Trophoblast cell (in vitro differentiated cells and primary cell): Measurements from ENCODE around the gene SLC6A12.

Source experiments
- DNase-seq, 2 donors: peaks; one replicate each; pipeline ENCODE4 v3.0.0-alpha.2; 2016
- H2AFZ ChIP-seq: 2 replicates; pipeline ENCODE4 v1.6.1; 2013; ENCODE audit warnings: low read length, moderate library complexity, mild to moderate bottlenecking; ENCODE audit not compliant: insufficient read depth, poor library complexity
- H2AK5ac ChIP-seq: 2 replicates; pipeline ENCODE4 v1.6.1; 2013; ENCODE audit warnings: mild to moderate bottlenecking, low read length
- H2BK120ac ChIP-seq: 2 replicates; pipeline ENCODE4 v1.6.1; 2013; ENCODE audit warnings: low read length, mild to moderate bottlenecking, moderate library complexity; ENCODE audit not compliant: insufficient read depth, poor library complexity
- H2BK12ac ChIP-seq: 2 replicates; pipeline ENCODE4 v1.6.1; 2013; ENCODE audit warnings: mild to moderate bottlenecking, low read length, moderate library complexity
- H2BK5ac ChIP-seq: 2 replicates; pipeline ENCODE4 v1.6.1; 2013; ENCODE audit warnings: low read length, low read depth, moderate library complexity, mild to moderate bottlenecking; ENCODE audit not compliant: poor library complexity
- H3K14ac ChIP-seq: 2 replicates; pipeline ENCODE4 v1.6.1; 2013; ENCODE audit warnings: mild to moderate bottlenecking, low read length
- H3K18ac ChIP-seq: 2 replicates; pipeline ENCODE4 v1.6.1; 2013; ENCODE audit warnings: mild to moderate bottlenecking, low read length
- H3K23ac ChIP-seq: 2 replicates; pipeline ENCODE4 v1.6.1; 2013; ENCODE audit warnings: low read length
- H3K27ac ChIP-seq: 2 replicates; pipeline ENCODE4 v1.5.1; 2013; ENCODE audit warnings: low read depth, mild to moderate bottlenecking, inconsistent platforms, low read length, moderate library complexity
- H3K27me3 ChIP-seq: 2 replicates; pipeline ENCODE4 v1.6.1; 2013; ENCODE audit warnings: inconsistent platforms, mild to moderate bottlenecking, low read length, moderate library complexity; ENCODE audit not compliant: insufficient read depth
- H3K36me3 ChIP-seq, 2 experiments: 1 replicate in 1 of 2; 2 replicates in 1 of 2; pipeline ENCODE4 v1.6.1; 2013; ENCODE audit warnings: low read length in 2 of 2, mild to moderate bottlenecking in 2 of 2, moderate library complexity in 1 of 2; ENCODE audit not compliant: insufficient read depth in 2 of 2, control insufficient read depth in 1 of 2
- H3K4ac ChIP-seq: 2 replicates; pipeline ENCODE4 v1.6.1; 2013; ENCODE audit warnings: low read depth, mild to moderate bottlenecking, low read length, moderate library complexity
- H3K4me1 ChIP-seq, 2 experiments: 1 replicate in 1 of 2; 2 replicates in 1 of 2; pipeline ENCODE4 v1.6.1; 2013; ENCODE audit warnings: low read length in 2 of 2, mild to moderate bottlenecking in 2 of 2, moderate library complexity in 1 of 2; ENCODE audit not compliant: insufficient read depth in 2 of 2, control insufficient read depth in 1 of 2
- H3K4me2 ChIP-seq: 2 replicates; pipeline ENCODE4 v1.6.1; 2013; ENCODE audit warnings: inconsistent platforms, mild to moderate bottlenecking, low read length, moderate library complexity
- H3K4me3 ChIP-seq: 2 replicates; pipeline ENCODE4 v1.5.1; 2013; ENCODE audit warnings: mild to moderate bottlenecking, low read depth, low read length, inconsistent platforms
- H3K79me1 ChIP-seq: one replicate; pipeline ENCODE4 v1.6.1; 2013; ENCODE audit warnings: low read length
- H3K79me2 ChIP-seq: 2 replicates; pipeline ENCODE4 v1.6.1; 2013; ENCODE audit warnings: low read length, mild to moderate bottlenecking; ENCODE audit not compliant: control insufficient read depth, insufficient read depth, poor library complexity
- H3K9ac ChIP-seq: 2 replicates; pipeline ENCODE4 v1.6.1; 2013; ENCODE audit warnings: mild to moderate bottlenecking, low read length
- H3K9me3 ChIP-seq: 2 replicates; pipeline ENCODE4 v1.6.1; 2013; ENCODE audit warnings: low read depth, mild to moderate bottlenecking, control low read depth, inconsistent platforms, low read length; ENCODE audit not compliant: insufficient read depth
- H4K12ac ChIP-seq: 2 replicates; pipeline ENCODE4 v1.6.1; 2013; ENCODE audit warnings: low read depth, mild to moderate bottlenecking, low read length, moderate library complexity
- H4K8ac ChIP-seq: 2 replicates; pipeline ENCODE4 v1.6.1; 2013; ENCODE audit warnings: low read depth, mild to moderate bottlenecking, low read length, moderate library complexity
- H4K91ac ChIP-seq: one replicate; pipeline ENCODE4 v1.6.1; 2013; ENCODE audit warnings: low read depth, mild to moderate bottlenecking, low read length, moderate library complexity
- WGBS: extraction: QIAGEN DNeasy Blood & Tissue Kit; methylation state at CpG from one replicate; pipeline ENCODE4 v1.1.7; 2013; ENCODE audit warnings: missing lambda C conversion rate; ENCODE audit not compliant: insufficient read length, insufficient coverage; ENCODE audit errors: extremely low coverage; 5-methylcytosine and 5-hydroxymethylcytosine counted together

Gene SLC6A12

GRCh38 chr12:153080-153746, 60.7 kb downstream of the SLC6A12 start:
- Histone ChIP-seq H3K27ac (no peak overlapping the region), H3K79me2 (no peaks in the 10 kb centered on the region), H3K9me3 (no peaks in the 10 kb centered on the region)

GRCh38 chr12:152440-152839, 61.5 kb downstream of the SLC6A12 start:
- H3K4me1 ChIP-seq = no peaks in the 10 kb centered on the region
- DNase-seq = peak in 1 of 2 donors; percentile 1
- H3K9ac ChIP-seq = no peak overlapping the region
- no peak overlapping the region for H3K4me3 ChIP-seq
- no peak overlapping the region for H3K18ac ChIP-seq
- H3K79me1 ChIP-seq = no peaks in the 10 kb centered on the region
- H3K36me3 ChIP-seq = no peaks in the 10 kb centered on the region
- H4K8ac ChIP-seq = no peak overlapping the region
- H2AFZ ChIP-seq = no peak overlapping the region
- no peaks in the 10 kb centered on the region for H3K9me3 ChIP-seq
- no peaks in the 10 kb centered on the region for H3K79me2 ChIP-seq
- H3K23ac ChIP-seq = no peak overlapping the region
- H3K27me3 ChIP-seq = no peaks in the 10 kb centered on the region
- no peak overlapping the region for H2BK5ac ChIP-seq
- H3K4ac ChIP-seq = no peak overlapping the region
- no peak overlapping the region for H4K12ac ChIP-seq
- no peak overlapping the region for H2BK120ac ChIP-seq
- H4K91ac ChIP-seq = no peak overlapping the region
- no peak overlapping the region for H2BK12ac ChIP-seq
- no peak overlapping the region for H3K14ac ChIP-seq
- no CpG with 5 or more reads among the region's 3 CpGs for WGBS
- no peak overlapping the region for H3K4me2 ChIP-seq
- H2AK5ac ChIP-seq = no peak overlapping the region
- H3K27ac ChIP-seq = no peak overlapping the region

More at GRCh38 chr12:153080-153746, 60.7 kb downstream of the SLC6A12 start:
- Histone ChIP-seq H3K79me1 (no peaks in the 10 kb centered on the region), H4K12ac (no peak overlapping the region), H2AFZ (no peak overlapping the region), H3K4me3 (no peak overlapping the region), H4K8ac (no peak overlapping the region), H2BK5ac (no peak overlapping the region), H3K18ac (no peak overlapping the region), H3K4me2 (no peak overlapping the region), H3K9ac (no peak overlapping the region), H3K23ac (no peak overlapping the region), H3K4me1 (no peaks in the 10 kb centered on the region), H3K14ac (no peak overlapping the region), H3K36me3 (no peaks in the 10 kb centered on the region), H3K4ac (no peak overlapping the region), H3K27me3 (no peaks in the 10 kb centered on the region), H2BK12ac (no peak overlapping the region), H2AK5ac (no peak overlapping the region), H4K91ac (no peak overlapping the region), H2BK120ac (no peak overlapping the region)
- DNase-seq = peak; percentile 24 to 50
- no CpG with 5 or more reads among the region's 11 CpGs for WGBS

- Histone ChIP-seq H2BK120ac (no peak overlapping the region), H4K8ac (no peak overlapping the region), H3K27ac (no peak overlapping the region), H2BK12ac (no peak overlapping the region), H3K18ac (no peak overlapping the region), H3K9ac (no peak overlapping the region), H3K14ac (no peak overlapping the region), H3K79me2 (no peaks in the 10 kb centered on the region), H4K91ac (no peak overlapping the region), H3K79me1 (no peaks in the 10 kb centered on the region), H2BK5ac (no peak overlapping the region), H3K27me3 (no peaks in the 10 kb centered on the region), H3K4me2 (no peak overlapping the region), H3K36me3 (no peaks in the 10 kb centered on the region), H3K4ac (no peak overlapping the region), H2AFZ (no peak overlapping the region), H4K12ac (no peak overlapping the region), H3K4me3 (no peak overlapping the region), H2AK5ac (no peak overlapping the region), H3K9me3 (no peaks in the 10 kb centered on the region), H3K23ac (no peak overlapping the region), H3K4me1 (no peaks in the 10 kb centered on the region)
- DNase-seq = no peak
- no CpG with 5 or more reads among the region's 5 CpGs for WGBS
Measured at GRCh38 chr12:151579-151978, 62.4 kb downstream of the SLC6A12 start.

DNA sequence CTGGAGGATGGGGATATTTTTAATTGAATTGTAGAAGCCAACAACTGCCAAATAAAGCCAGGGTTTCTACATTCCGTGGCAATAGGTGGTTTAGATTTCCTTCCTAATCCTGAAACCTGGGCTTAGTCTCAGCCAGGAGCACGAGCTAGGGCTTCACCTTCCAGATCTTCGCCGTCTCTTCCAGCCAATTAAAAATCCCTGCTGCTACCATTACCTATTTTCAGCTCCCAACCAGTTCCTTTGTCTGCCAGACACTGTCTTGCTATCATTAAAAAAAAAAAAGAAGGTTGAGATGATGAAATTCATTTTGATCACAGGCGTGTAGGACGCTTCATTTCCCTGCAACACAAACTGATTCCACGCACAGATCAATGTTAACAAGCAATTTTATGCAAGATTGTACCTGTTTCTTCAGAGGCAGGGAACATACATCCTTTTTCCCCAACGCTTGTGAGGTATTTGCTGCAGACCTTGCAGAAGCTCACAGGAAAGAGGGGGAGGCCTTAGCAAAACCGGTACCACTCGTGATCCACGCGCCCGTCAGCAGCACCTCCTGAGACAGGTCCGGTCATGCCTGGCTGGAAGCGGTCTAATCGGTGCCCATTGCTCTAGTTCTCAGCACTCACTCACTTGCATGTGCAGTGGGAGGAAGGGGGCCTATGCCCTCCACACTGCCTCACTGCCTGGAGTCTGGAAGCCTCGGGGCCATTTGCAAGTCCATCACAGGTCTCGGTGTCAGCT, 65.1 kb downstream of the SLC6A12 start:
- Histone ChIP-seq H2BK120ac (no peak overlapping the region), H4K8ac (no peak overlapping the region), H3K14ac (no peak overlapping the region), H2BK12ac (no peak overlapping the region), H3K79me1 (no peaks in the 10 kb centered on the region), H3K23ac (no peak overlapping the region), H4K12ac (no peak overlapping the region), H3K4ac (no peak overlapping the region), H4K91ac (no peak overlapping the region), H3K18ac (no peak overlapping the region), H2BK5ac (no peak overlapping the region), H3K9ac (no peak overlapping the region), H3K36me3 (no peaks in the 10 kb centered on the region), H3K9me3 (no peaks in the 10 kb centered on the region), H3K4me2 (no peak overlapping the region), H2AFZ (no peak overlapping the region), H3K27ac (no peak overlapping the region), H3K27me3 (no peaks in the 10 kb centered on the region), H2AK5ac (no peak overlapping the region), H3K79me2 (no peaks in the 10 kb centered on the region), H3K4me1 (no peaks in the 10 kb centered on the region), H3K4me3 (no peak overlapping the region)
- DNase-seq = no peak
- WGBS = no CpG with 5 or more reads among the region's 18 CpGs
